ENCODE results near the gene HEG1.

HEG1 gene

DNA sequence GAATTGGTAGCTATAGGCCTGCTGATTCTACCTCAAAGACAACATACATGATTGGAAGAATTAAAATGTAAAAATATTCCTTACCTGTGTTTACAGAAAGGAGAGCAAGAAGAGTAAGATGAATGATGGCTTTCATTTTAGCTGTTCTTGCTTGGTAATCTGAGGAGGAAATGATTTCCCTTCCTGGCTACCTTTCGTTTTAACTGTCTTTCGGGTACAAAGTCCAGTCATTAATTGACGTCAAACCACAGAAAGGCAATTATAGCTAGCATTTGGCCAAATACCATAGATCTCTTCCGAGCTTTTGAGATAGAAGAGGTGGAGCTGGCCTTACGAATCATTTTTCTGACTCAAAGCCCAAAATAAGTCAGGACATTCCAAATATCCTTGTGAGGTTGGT is 121.2 kb downstream of the HEG1 start, which contains the start of gene MUC13:
TSS of gene MUC13 (minus strand) at position 175 of the 400 bp plus-strand sequence. CDS start at position 136, 39 bp downstream.
- TF ChIP-seq, protein P1, sequence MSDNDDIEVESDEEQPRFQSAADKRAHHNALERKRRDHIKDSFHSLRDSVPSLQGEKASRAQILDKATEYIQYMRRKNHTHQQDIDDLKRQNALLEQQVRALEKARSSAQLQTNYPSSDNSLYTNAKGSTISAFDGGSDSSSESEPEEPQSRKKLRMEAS (IDR thresholded peaks at IDR 0.05), result no peak
- no peak for TF ChIP-seq FOXM1 (IDR thresholded peaks at IDR 0.05; ENCODE audit: borderline replicate concordance, low read depth)
- TF ChIP-seq TAF1 (IDR thresholded peaks at IDR 0.05; ENCODE audit: low read depth), result no peak
- TF ChIP-seq USF1 (IDR thresholded peaks at IDR 0.05), result no peak
- TF ChIP-seq ZBTB7A (IDR thresholded peaks at IDR 0.05; ENCODE audit: low read depth), result no peak
- TF ChIP-seq RAD21 (IDR thresholded peaks at IDR 0.05; ENCODE audit: low read depth), result no peak
- no peak for TF ChIP-seq CREB1 (IDR thresholded peaks at IDR 0.05; ENCODE audit: low read depth)
- no peak for TF ChIP-seq TCF12 (IDR thresholded peaks at IDR 0.05; ENCODE audit: low read depth)
- no peak for TF ChIP-seq TEAD4 (IDR thresholded peaks at IDR 0.05)
- no peak for TF ChIP-seq NFIC (IDR thresholded peaks at IDR 0.05)

GRCh38 chr3:124928333-124929202 is 127.2 kb downstream of the HEG1 start:
- TF ChIP-seq CREB1 (IDR thresholded peaks at IDR 0.05; ENCODE audit: low read depth), result no peak
- TF ChIP-seq, protein P1 (IDR thresholded peaks at IDR 0.05), result no peak
- no peak for TF ChIP-seq CEBPB (IDR thresholded peaks at IDR 0.05)
- TF ChIP-seq EGR1 (IDR thresholded peaks at IDR 0.05), result no peak
- TF ChIP-seq RAD21 (IDR thresholded peaks at IDR 0.05; ENCODE audit: low read depth), result peak; percentile 80
- TF ChIP-seq USF1 (IDR thresholded peaks at IDR 0.05), result no peak
- no peak for TF ChIP-seq NFIC (IDR thresholded peaks at IDR 0.05)

DNA sequence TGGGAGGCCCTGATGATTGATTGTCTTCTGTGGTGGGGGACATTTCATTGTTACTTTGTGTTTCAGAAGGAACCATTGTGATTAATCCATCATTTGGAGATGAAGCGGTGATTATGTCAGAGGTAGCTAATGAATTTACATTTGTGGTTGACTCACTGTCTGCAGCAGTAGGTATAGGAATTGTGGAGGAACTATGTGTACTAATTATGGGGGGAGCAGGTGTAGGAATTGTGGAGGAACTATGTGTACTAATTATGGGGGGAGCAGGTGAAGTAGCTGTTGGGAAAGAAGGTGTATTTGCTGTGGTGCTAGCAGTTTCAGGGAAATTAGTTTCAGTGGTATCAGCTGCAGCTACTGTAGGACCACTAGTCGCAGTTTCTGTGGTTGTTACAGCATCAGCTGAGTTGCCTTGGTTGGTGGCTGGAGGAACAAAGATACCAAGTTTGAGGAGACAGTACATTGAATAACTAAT is 128.2 kb downstream of the HEG1 start:
- no peak for TF ChIP-seq CREB1 (IDR thresholded peaks at IDR 0.05; ENCODE audit: low read depth)
- TF ChIP-seq EP300 (IDR thresholded peaks at IDR 0.05; ENCODE audit: borderline replicate concordance), result no peak
- TF ChIP-seq TEAD4 (IDR thresholded peaks at IDR 0.05), result no peak
- TF ChIP-seq, protein P2, sequence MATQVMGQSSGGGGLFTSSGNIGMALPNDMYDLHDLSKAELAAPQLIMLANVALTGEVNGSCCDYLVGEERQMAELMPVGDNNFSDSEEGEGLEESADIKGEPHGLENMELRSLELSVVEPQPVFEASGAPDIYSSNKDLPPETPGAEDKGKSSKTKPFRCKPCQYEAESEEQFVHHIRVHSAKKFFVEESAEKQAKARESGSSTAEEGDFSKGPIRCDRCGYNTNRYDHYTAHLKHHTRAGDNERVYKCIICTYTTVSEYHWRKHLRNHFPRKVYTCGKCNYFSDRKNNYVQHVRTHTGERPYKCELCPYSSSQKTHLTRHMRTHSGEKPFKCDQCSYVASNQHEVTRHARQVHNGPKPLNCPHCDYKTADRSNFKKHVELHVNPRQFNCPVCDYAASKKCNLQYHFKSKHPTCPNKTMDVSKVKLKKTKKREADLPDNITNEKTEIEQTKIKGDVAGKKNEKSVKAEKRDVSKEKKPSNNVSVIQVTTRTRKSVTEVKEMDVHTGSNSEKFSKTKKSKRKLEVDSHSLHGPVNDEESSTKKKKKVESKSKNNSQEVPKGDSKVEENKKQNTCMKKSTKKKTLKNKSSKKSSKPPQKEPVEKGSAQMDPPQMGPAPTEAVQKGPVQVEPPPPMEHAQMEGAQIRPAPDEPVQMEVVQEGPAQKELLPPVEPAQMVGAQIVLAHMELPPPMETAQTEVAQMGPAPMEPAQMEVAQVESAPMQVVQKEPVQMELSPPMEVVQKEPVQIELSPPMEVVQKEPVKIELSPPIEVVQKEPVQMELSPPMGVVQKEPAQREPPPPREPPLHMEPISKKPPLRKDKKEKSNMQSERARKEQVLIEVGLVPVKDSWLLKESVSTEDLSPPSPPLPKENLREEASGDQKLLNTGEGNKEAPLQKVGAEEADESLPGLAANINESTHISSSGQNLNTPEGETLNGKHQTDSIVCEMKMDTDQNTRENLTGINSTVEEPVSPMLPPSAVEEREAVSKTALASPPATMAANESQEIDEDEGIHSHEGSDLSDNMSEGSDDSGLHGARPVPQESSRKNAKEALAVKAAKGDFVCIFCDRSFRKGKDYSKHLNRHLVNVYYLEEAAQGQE (IDR thresholded peaks at IDR 0.05; ENCODE audit: low read depth), result no peak
- TF ChIP-seq CEBPB (IDR thresholded peaks at IDR 0.05), result no peak
- TF ChIP-seq NFIC (IDR thresholded peaks at IDR 0.05), result no peak
- TF ChIP-seq ZBTB7A (IDR thresholded peaks at IDR 0.05; ENCODE audit: low read depth), result no peak
- TF ChIP-seq TAF1 (IDR thresholded peaks at IDR 0.05; ENCODE audit: low read depth), result no peak
- TF ChIP-seq RAD21 (IDR thresholded peaks at IDR 0.05; ENCODE audit: low read depth), result no peak
- TF ChIP-seq FOXM1 (IDR thresholded peaks at IDR 0.05; ENCODE audit: borderline replicate concordance, low read depth), result no peak
- no peak for TF ChIP-seq TCF12 (IDR thresholded peaks at IDR 0.05; ENCODE audit: low read depth)

DNA sequence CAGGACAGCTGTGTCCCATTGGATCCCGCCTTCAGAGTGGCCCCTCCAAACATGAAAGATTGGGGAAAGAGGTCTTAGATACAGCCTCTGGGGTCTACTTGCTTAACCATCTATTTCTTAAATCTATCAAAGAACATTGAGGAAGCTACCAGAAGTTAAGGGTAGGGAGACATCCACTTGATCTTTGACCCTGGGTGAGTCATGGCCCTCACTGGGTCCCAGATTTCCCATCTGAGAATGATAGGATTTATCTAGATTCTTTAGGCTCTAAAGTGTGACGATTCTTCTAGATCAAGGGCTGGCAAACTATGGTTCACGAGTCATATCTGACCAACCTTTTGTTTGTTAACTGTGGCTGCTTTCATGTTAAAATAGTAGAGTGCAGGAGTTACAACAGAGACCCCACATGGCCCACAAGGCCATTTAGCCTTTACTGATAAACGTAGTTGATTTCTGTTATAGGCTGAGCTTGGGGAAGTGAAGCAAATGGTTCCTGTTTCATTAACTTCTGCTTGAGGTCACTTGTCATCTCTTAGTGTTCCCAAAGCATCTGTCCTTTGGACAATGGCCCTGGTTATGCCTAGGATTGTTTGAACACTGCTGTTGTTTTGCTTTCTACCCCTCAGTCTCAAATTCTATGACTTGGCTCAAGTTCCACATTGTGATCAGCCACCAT is 129.2 kb downstream of the HEG1 start:
- TF ChIP-seq YY1 (IDR thresholded peaks at IDR 0.05; ENCODE audit: low read depth) (no peak), ZBTB7A (IDR thresholded peaks at IDR 0.05; ENCODE audit: low read depth) (no peak)

- TF ChIP-seq TAF1 (IDR thresholded peaks at IDR 0.05; ENCODE audit: low read depth) (no peak), TEAD4 (IDR thresholded peaks at IDR 0.05) (no peak)
Measured at GRCh38 chr3:124924741-124925140, 131.1 kb downstream of the HEG1 start.

DNA sequence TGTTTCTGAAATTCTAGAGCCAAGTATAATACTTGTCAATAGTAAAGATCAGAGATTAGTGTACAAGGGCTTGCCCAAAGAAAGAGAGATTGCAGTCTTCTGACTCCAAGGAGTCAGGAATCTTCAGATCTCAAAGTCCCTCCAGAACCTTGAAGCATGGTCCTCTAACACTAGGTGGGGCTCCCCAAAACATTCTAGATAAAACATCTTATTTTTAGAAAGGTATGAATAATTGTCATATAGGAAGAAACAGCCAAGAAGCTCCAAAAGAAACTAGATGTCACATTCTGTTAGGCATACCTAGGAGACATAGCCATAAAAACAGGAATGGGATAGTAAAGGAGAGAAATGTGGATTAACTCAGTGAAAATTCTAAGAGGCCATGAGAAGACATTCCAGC is 132.0 kb downstream of the HEG1 start:
- TF ChIP-seq ZBTB7A (IDR thresholded peaks at IDR 0.05; ENCODE audit: low read depth) (no peak), NFIC (IDR thresholded peaks at IDR 0.05) (no peak), USF1 (IDR thresholded peaks at IDR 0.05) (no peak), FOXM1 (IDR thresholded peaks at IDR 0.05; ENCODE audit: borderline replicate concordance, low read depth) (no peak), CEBPB (IDR thresholded peaks at IDR 0.05) (no peak), EP300 (IDR thresholded peaks at IDR 0.05; ENCODE audit: borderline replicate concordance) (no peak), RAD21 (IDR thresholded peaks at IDR 0.05; ENCODE audit: low read depth) (no peak), TEAD4 (IDR thresholded peaks at IDR 0.05) (no peak), YY1 (IDR thresholded peaks at IDR 0.05; ENCODE audit: low read depth) (no peak), TCF12 (IDR thresholded peaks at IDR 0.05; ENCODE audit: low read depth) (no peak), CREB1 (IDR thresholded peaks at IDR 0.05; ENCODE audit: low read depth) (no peak), TAF1 (IDR thresholded peaks at IDR 0.05; ENCODE audit: low read depth) (no peak), EGR1 (IDR thresholded peaks at IDR 0.05) (no peak)
- TF ChIP-seq, protein P2 (IDR thresholded peaks at IDR 0.05; ENCODE audit: low read depth), result no peak
- TF ChIP-seq, protein P1 (IDR thresholded peaks at IDR 0.05), result no peak
